SK-N-MC (cell line): ENCODE data around the gene YBX3.

Source experiments
- EZH2 ChIP-seq: fragments of 200-600 bp; sonication (generic); IDR thresholded peaks from one replicate; pipeline ENCODE4 v1.6.1; 2017; ENCODE audit warnings: antibody characterized with exemption
- FOXP2 ChIP-seq: optimal IDR thresholded peaks from 2 replicates; pipeline ENCODE3; 2011; ENCODE audit warnings: mild to moderate bottlenecking, moderate library complexity; ENCODE audit not compliant: insufficient read depth; ENCODE audit errors: extremely low read length, control extremely low read depth
- POLR2AphosphoS5 ChIP-seq: IDR thresholded peaks from 2 replicates; pipeline ENCODE4 v1.6.1; 2012; ENCODE audit warnings: mild to moderate bottlenecking, low read depth, low read length, borderline replicate concordance

DNA sequence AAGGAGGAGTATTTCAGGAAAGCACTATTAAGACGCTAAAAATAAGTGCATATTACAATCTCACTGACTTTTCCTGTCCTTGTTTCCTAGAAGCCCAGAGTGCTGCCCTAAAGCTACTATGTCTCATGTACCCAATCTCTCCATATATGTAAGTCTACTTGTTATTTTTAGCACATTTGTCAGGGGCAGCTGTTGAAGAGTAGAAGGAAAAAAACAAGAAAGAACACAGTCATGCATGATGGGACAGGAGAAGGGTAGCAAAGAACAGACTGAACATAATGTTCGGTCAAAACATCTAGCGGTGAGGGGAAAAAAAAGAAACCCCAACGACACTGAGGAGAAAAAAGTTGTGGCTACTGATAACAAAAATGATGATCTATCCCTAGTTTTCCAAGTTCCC is 14.3 kb downstream of the YBX3 start:
- TF ChIP-seq EZH2: no peak
- TF ChIP-seq POLR2AphosphoS5: no peak
- no peak for TF ChIP-seq FOXP2
